NCI-H2227 treated with DMSO at 0.1 percent for 48 hours (cell line): ENCODE results near the gene TMC1.

ENCODE experiments used
- DNase-seq: peaks from one replicate; lab custom pipeline; 2025; lab: John Stamatoyannopoulos, UW

TMC1 gene

DNA sequence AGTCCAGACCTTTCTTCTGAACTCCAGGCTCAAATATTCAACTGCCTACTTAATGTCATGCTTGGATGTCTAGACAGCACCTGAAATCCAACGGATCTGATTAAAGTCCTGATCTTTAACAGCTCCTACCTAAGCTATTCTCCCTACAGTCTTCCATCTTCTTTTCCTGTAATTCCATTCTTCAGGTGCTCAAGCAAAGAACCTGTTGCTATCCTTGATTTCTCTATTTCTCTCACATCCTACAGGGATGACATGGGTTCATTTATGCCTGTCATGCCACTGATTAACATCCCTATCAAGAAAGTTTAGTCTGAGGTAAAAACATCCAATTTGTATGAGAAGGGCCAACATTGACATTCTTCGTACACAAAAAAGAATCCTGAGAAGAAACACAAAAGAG is 163.2 kb downstream of the TMC1 start:
- DNase-seq: no peak

DNA sequence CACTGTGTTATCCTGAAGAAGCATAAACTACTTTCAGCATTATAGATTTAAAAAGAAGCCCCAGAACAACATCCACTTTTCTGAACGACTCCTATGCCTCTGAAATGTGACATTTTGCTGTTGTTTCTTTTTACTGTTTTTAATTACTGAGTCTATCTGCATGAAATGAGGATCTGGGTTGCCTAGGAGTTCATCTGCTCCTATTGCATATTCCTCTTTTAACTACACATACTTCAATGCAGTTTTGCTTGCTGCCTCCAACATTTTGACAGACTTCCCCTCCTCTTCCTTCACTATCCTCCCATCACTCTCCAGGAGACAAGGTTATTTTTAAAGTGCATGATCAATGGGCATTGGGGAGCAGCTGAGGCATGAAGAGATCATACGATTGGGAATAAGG is 164.5 kb downstream of the TMC1 start:
- DNase-seq: no peak

- DNase-seq: no peak
Observed at GRCh38 chr9:72687331-72687730, 165.9 kb downstream of the TMC1 start.

GRCh38 chr9:72691671-72692070 is 170.3 kb downstream of the TMC1 start:
- DNase-seq: no peak

- no peak for DNase-seq
Observed at GRCh38 chr9:72695365-72695764, 174.0 kb downstream of the TMC1 start.

DNA sequence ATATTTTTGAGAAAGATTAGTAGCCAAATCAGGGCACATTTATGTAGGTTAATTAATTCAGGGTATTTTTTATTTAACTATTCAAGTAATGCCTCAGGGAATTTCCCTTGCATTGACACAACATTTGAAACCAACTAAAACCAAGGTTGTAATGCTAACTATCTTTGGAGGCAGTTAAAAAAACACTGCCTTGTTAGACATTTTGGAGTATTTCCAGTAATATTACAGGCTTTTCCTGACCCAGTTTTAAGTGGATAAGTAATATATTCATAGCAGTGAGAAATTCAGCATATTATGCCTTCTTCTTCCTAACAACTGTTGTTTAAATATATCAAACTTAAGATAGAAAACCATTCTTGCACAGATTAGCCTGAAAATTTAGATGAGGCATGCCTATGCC is 175.1 kb downstream of the TMC1 start:
- DNase-seq: no peak

DNA sequence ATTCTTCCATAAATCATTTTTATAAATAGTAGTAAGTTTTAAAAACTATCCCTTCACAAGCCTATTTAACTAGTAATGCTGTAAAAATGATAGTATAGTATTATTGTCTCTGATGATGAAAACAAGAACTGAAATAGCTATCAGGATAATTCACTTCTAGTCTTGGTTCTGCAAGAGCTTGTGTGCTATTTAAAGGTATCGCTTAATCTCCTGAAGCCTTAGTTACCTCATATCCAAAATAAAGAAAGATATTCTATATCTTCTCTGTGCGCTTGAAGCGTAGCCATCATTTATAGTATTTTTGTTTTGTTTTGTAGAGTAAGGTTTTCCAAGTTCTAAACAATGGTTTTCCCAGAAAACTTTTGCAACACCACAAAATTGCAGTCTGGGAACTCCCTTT is 180.1 kb downstream of the TMC1 start:
- DNase-seq: no peak

DNA sequence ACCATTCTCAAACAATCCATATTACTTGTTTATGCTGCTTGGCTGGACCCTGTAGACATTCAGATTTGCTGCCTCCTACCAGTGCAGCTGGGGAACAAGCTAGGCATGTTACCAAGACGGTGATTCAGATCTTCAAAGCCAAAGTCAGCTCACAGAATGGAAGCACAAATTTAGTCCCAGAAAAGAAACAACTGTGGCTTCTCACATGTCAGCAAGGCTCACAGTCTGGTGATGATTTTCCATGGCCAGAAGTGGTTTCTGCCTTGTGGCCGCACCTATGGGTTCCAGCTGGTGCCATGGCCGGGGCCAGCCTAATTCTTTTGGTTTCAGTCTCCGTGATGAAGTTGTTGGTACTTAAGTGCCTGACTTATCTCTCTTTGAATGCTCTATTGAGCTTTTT is 182.2 kb downstream of the TMC1 start:
- no peak for DNase-seq

DNA sequence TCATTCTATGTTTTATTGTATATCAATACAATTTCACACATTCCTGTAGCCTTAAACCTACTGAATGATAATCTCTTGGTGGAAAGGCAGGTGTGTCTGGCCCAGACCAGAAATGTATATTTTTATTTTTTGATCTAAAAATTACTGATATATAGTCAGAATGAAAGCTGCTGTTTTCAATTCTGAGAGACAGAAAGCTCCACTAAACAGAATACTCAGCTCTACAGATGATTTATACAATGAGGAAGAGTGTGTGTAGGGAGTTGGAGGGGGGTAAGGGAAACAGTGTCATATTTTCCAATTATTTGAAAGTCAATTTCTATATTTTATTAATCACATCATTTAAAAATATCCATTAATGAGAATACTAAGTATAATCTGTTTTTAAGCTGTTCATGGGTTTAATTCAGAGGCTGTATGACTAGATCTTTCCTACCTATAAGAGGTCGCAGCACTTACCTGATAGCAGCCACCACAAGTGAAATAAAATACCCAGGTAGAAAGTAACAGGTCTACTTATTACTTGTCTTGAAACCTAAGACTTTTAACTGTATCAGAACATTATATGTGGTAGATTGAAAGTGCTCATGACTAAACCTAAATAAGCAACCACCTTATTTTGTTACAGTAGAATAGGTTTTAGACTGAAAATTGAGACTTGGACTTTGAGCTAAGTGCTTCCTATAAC is 183.4 kb downstream of the TMC1 start:
- DNase-seq: no peak

DNA sequence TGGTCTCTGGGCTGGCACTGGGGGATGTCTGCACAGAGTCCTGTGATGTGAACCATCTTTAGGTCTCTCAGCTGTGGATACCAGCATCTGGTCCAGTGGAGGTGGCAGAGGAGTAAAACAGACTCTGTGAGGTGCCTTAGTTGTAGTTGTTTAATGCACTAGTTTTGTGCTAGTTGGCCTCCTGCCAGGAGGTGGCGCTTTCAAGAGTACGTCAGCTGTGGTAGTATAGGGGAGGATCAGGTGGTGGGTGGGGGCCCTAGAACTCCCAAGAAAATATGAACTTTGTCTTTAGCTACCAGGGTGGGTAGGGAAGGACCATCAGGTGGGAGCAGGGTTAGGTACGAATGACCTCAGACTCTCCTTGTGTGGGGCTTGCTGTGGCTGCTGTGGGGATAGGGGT is 197.1 kb downstream of the TMC1 start:
- DNase-seq: no peak

- no peak for DNase-seq
Observed at GRCh38 chr9:72721067-72721466, 199.7 kb downstream of the TMC1 start.

- no peak for DNase-seq
Observed at GRCh38 chr9:72726947-72727346, 205.5 kb downstream of the TMC1 start.

GRCh38 chr9:72728031-72728770 is 206.8 kb downstream of the TMC1 start:
- DNase-seq: no peak

DNA sequence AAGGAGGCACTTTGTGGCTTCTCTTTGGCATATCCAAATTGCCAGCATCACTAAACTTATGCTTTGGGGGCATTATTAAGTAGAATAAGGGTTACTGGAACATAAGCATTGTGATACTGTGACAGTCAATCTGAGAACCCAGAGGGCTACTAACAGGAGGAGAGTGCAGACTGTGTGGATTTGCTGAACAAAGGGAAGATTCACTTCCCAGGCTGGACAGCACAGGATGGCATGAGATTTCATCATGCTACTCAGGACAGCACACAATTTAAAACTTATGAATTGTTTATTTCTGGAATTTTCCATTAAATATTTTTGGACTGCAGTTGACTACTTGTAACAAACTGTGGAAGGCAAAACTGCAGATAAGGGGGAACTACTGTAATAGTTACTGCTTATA is 212.5 kb downstream of the TMC1 start:
- no peak for DNase-seq

- no peak for DNase-seq
Observed at GRCh38 chr9:72734631-72735030, 213.2 kb downstream of the TMC1 start.

DNA sequence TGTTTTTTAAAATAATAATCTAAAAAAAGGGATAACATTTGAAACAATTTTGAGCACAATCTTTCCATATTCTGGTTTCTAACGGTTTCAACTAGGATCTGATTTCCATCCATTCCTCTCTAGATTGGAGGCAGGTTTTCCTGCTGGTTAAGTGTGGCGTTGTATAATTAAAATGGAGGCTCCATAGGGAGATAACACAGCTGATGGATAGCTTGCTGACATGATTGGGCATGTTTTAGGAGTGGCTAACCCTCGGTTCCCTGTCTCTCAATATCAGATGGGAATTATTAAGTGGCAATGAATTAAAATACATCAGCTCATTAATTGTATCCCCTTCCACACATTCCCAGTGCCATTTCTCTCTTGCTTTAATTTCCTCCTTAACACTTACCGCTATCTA is 222.4 kb downstream of the TMC1 start:
- DNase-seq: no peak

GRCh38 chr9:72749276-72749675 is 227.9 kb downstream of the TMC1 start:
- no peak for DNase-seq

- DNase-seq: no peak
Observed at GRCh38 chr9:72751541-72751940, 230.1 kb downstream of the TMC1 start.

- no peak for DNase-seq
Observed at GRCh38 chr9:72753266-72753893, 232.0 kb downstream of the TMC1 start.

DNA sequence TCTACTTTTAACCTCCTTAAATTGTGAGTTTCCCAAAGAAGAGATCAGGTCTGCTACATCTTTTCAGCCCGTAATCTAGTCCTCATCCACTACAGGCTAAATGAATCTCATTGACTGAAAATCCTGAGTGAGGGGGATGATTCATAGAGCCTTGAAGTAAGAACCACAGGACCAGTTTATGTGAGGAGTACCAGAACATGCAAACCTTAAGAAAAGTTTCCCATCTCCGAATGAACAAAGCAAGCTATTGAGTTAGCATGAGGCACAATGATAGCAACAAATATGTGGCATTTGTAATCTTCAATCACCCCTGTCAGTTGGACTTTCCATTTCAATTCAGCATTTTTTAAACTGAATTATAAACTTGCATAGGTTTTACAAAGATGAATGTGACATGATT is 234.4 kb downstream of the TMC1 start:
- no peak for DNase-seq

- DNase-seq: no peak
Observed at GRCh38 chr9:72758944-72759343, 237.5 kb downstream of the TMC1 start.

- no peak for DNase-seq
Observed at GRCh38 chr9:72763022-72763421, 241.6 kb downstream of the TMC1 start.

GRCh38 chr9:72769546-72769945 is 248.1 kb downstream of the TMC1 start:
- DNase-seq: no peak
